Right lobe of liver (tissue), 4 donors: ENCODE data around the gene TUBGCP5.
"Not testable (repeated sequence)": the region's sequence is repeated elsewhere in the genome, so short reads cannot be mapped to it uniquely, and the experiment has no call there.

ENCODE experiments used
- CTCF ChIP-seq, 4 donors: fragments of 200-600 bp in 3 of 4; fragments of 450-650 bp in 1 of 4; IDR thresholded peaks; one replicate each; pipeline versions ENCODE4 v1.5.1 to v1.8.0; 2016 to 2022; ENCODE audit warnings: antibody characterized with exemption in 4 of 4, mild to moderate bottlenecking in 2 of 4
- POLR2A ChIP-seq: fragments of 450-650 bp; IDR thresholded peaks from one replicate; pipeline ENCODE4 v1.6.1; 2017; ENCODE audit warnings: antibody characterized with exemption, mild to moderate bottlenecking
- donor health status: DM: no; HTN: no; CAD: no.
- donor health status: DM: no; HTN: no; CAD: no.
- donor health status: DM: no; HTN: yes; CAD: no.

- not testable (repeated sequence) for TF ChIP-seq POLR2A; CTCF (IDR thresholded peaks at IDR 0.05)
Measured at GRCh38 chr15:23041736-23042135, 2.4 kb upstream of the TUBGCP5 start.
